Coronary artery (tissue), 2 donors: ENCODE results near the gene VRK1.

ENCODE experiments used
- DNase-seq: peaks from one replicate; pipeline ENCODE4 v3.0.0-alpha.2; 2017; ENCODE audit warnings: low spot score
- H3K27ac ChIP-seq, 2 donors: fragments of 200-600 bp; sonication (generic); one replicate each; pipeline ENCODE4 v1.5.1; 2016 to 2019
- H3K4me3 ChIP-seq: fragments of 200-600 bp; sonication (generic); 2 replicates; pipeline ENCODE4 v1.5.1; 2016; ENCODE audit warnings: mild to moderate bottlenecking, moderate library complexity
- TF ChIP-seq, protein P1 (sequence below): fragments of 200-600 bp; sonication (generic); IDR thresholded peaks from one replicate; pipeline ENCODE4 v1.5.1; 2019; ENCODE audit warnings: antibody characterized with exemption

Gene VRK1

DNA sequence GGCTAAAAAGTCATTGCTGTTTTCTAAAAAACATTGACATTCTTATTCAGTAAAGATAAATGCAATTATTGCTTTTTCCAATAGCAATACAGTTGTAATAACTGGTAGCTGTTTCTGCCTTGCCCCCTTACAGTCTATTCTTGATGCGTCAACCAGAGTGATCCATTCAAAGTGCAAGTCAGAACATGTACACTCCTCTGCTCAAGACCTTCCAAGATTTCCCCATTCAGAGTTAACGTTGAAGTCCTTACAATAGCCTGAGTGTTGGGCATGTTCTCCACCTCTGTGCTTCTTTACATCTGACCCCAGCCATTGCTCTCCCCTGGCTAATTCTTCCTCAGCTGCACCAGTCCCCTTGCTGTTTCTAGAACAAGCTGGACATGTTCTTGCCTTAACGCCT is 24.3 kb downstream of the VRK1 start:
- TF ChIP-seq, protein P1, sequence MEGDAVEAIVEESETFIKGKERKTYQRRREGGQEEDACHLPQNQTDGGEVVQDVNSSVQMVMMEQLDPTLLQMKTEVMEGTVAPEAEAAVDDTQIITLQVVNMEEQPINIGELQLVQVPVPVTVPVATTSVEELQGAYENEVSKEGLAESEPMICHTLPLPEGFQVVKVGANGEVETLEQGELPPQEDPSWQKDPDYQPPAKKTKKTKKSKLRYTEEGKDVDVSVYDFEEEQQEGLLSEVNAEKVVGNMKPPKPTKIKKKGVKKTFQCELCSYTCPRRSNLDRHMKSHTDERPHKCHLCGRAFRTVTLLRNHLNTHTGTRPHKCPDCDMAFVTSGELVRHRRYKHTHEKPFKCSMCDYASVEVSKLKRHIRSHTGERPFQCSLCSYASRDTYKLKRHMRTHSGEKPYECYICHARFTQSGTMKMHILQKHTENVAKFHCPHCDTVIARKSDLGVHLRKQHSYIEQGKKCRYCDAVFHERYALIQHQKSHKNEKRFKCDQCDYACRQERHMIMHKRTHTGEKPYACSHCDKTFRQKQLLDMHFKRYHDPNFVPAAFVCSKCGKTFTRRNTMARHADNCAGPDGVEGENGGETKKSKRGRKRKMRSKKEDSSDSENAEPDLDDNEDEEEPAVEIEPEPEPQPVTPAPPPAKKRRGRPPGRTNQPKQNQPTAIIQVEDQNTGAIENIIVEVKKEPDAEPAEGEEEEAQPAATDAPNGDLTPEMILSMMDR, result no peak
- Histone ChIP-seq H3K4me3 (no peak overlapping the region), H3K27ac (no peak overlapping the region)
- DNase-seq, result no peak

DNA sequence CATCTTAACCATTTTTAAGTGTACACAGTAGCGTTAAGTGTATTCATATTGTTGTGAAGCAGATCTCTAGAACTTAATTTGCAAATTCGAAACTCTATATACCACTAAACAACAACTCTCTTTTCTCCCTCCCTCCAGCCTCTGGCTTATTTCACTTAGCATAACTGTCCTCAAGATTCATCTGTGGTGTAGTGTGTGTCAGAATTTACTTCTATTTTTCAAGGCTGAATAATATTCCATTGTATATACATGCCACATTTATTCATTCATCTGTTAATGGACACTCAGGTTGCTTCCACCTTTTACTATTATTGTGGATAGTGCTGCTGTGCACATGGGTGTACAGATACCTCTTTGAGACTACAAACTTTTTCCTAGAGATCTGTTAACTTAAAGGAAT is 26.5 kb downstream of the VRK1 start:
- Histone ChIP-seq H3K4me3 (no peak overlapping the region), H3K27ac (no peak overlapping the region)
- TF ChIP-seq, protein P1, result no peak
- no peak for DNase-seq

DNA sequence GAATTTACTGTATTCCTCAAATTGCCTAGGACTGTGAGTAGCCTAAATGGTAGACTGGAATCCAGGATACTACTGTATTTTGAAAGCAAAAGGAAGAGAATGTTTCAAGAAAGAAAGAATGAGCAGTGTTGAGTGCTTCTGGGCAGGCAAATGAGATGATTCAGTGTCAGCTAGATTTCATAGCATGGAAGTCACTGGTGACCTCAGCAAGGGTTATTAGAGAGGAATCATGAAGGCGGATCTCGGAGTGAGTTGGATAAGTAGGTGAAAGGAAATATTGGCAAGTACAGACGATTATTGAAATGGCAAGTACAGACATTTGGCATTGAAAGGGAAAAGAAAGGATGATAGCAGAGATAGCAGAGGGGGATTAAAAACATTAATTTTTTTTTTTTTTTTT is 27.1 kb downstream of the VRK1 start:
- TF ChIP-seq, protein P1, result no peak
- Histone ChIP-seq H3K4me3 (no peak overlapping the region), H3K27ac (no peak overlapping the region)
- DNase-seq, result no peak

DNA sequence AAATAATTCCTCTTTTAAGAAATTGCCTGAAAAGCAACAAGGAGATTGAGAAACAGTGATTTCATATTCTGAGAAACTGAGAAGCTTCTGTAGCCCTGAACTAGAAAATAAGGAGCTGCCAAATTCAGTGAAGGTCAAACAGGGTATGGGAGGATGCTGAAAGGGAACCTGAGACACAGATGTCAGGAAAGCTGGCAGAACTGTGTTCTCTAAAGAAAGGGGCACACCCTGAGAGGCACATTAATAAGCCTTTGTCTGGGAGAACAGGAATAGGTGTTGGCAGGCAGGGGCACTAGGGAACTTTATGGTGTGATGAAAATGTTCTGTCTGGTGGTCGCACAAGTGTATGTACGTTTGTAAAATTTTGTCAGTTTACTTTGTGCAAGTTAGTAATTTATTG is 29.6 kb downstream of the VRK1 start:
- no peak overlapping the region for H3K4me3 ChIP-seq
- H3K27ac ChIP-seq, result no peak overlapping the region
- DNase-seq, result no peak
- TF ChIP-seq, protein P1, result no peak

DNA sequence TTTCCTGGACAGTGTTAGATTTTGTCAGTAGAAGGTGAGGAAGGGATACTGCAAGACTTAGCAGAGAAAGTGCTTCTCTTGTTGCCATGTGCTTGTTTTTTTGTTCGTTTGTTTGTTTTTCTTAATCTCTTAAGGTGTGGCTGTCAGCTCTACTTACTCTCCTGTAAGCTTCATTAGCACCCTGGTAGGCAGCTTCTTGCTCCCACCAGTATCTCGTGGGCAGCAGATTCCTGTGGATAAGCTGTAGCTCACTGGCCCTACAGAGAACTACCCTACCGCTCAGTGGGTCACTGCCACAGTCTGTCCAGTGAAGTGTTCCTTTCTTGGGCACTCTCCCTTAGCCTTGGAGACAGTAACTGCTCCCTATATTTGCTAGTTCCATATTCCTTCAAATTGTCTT is 30.1 kb downstream of the VRK1 start:
- TF ChIP-seq, protein P1, result no peak
- no peak overlapping the region for H3K27ac ChIP-seq
- DNase-seq, result no peak
- no peak overlapping the region for H3K4me3 ChIP-seq

DNA sequence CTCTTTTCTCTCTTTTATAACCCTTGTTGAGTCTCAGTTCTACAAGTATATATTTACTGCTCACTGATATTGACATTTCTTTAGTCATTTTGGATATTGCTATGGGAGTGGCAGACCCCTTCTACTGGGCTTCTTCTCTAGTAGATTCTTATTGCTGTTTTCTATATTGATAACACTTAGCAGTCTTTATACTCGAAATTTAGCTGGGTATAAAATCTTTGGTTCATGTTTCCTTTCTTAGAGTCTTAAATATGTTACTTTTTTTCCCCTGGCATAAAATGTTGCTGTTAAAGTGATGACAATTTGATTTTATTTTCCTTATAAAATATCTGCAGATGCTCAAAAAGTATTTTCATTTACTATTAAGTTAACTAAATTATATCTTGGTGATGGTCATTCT is 32.6 kb downstream of the VRK1 start:
- Histone ChIP-seq H3K27ac (no peak overlapping the region), H3K4me3 (no peak overlapping the region)
- no peak for DNase-seq
- TF ChIP-seq, protein P1, result no peak

DNA sequence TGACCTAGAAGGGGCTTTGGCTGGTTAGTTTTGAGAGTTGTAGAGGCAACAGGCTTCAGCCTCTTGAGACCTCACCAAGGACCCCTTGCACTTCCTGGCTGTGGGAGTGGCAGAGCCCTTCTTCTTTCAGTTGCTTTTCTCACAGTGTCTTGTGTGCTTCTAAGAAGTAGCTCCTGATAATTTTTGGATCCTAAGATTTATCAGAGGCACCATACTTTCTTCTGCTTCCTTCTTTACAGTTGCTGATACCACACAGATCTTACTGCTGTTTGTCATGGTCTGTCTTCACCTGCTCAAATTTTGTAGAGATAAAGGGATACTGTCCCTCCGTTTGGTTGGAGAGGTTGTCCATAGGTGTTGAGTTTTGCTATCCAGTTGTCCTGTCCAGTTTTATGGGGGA is 33.8 kb downstream of the VRK1 start:
- Histone ChIP-seq H3K27ac (no peak overlapping the region), H3K4me3 (no peak overlapping the region)
- DNase-seq, result no peak
- TF ChIP-seq, protein P1, result no peak
